Testis (tissue), 3 donors: ENCODE data around the gene HOXC11. TPM values are rescaled to one million over a fixed set of nuclear protein-coding genes. Genes with fewer than 3 reads are reported as not detected.

ENCODE experiments used
- DNase-seq: peaks from one replicate; pipeline ENCODE4 v3.0.0-alpha.2; 2019
- H3K27ac ChIP-seq, 2 donors: fragments of 200-600 bp; sonication (generic); one replicate each; pipeline ENCODE4 v1.5.1; 2019
- H3K27me3 ChIP-seq: fragments of 200-600 bp; sonication (generic); one replicate; pipeline ENCODE4 v1.5.1; 2019
- H3K36me3 ChIP-seq: fragments of 200-600 bp; sonication (generic); one replicate; pipeline ENCODE4 v1.5.1; 2017; ENCODE audit warnings: low read depth; ENCODE audit errors: missing control alignments
- H3K4me1 ChIP-seq: fragments of 200-600 bp; sonication (generic); one replicate; pipeline ENCODE4 v1.5.1; 2019
- H3K4me3 ChIP-seq, 2 donors: fragments of 200-600 bp; sonication (generic); one replicate each; pipeline ENCODE4 v1.5.1; 2017 to 2019
- H3K9me3 ChIP-seq: fragments of 200-600 bp; sonication (generic); one replicate; pipeline ENCODE4 v1.5.1; 2017
- CTCF ChIP-seq, 3 experiments: fragments of 450-650 bp in 2 of 3; fragments of 200-600 bp in 1 of 3; sonication (generic) in 1 of 3; IDR thresholded peaks; one replicate each; pipeline ENCODE4 v1.5.1; 2016 to 2019; ENCODE audit warnings: antibody characterized with exemption in 3 of 3, mild to moderate bottlenecking in 2 of 3, moderate library complexity in 1 of 3
- POLR2A ChIP-seq: fragments of 450-650 bp; IDR thresholded peaks from one replicate; pipeline ENCODE4 v1.6.1; 2017; ENCODE audit warnings: antibody characterized with exemption, mild to moderate bottlenecking, moderate library complexity
- WGBS, 2 donors: methylation state at CpG; one replicate each; pipeline ENCODE4 v1.1.5; 2018; 5-methylcytosine and 5-hydroxymethylcytosine counted together
- intact Hi-C: fragments of 100-400 bp; cut with DNase I; formaldehyde crosslinking; loops from one replicate; pipeline ENCODE4 v1.15.1; 2023; ENCODE audit warnings: low total_unique reads
- polyA plus RNA-seq: library from polyadenylated mRNA; stranded (reverse); fragments of 350-450 nt; fragmentation: Illumina TruSeq; extraction: RNeasy Lipid Tissue Mini Kit (QIAGEN cat#74804); gene quantifications from one replicate; pipeline ENCODE4 v1.2.3, GENCODE V29; 2014; ENCODE audit warnings: low read depth, low replicate concordance; ENCODE audit not compliant: insufficient read depth
- total RNA-seq, 2 donors: library from RNA; depleted of rRNA; stranded (reverse); fragments of >200 nt; gene quantifications; one replicate each; pipeline ENCODE4 v1.2.3, GENCODE V29; 2016

Gene HOXC11
- total and polyA plus RNA-seq, 3 donors from 2014 or later = 0.18 to 1.1 (median 0.25) TPM

- H3K4me1 ChIP-seq = peaks cover 19% of the 10 kb centered on the region
- no peaks in the 10 kb centered on the region for H3K36me3 ChIP-seq
- no peaks in the 10 kb centered on the region for H3K27me3 ChIP-seq
- no peak for DNase-seq
- intact Hi-C loops = loop anchor here (10.0 kb wide), 1 partner anchor 209 kb away; no protein-coding TSS in a partner anchor
- H3K27ac ChIP-seq = no peak overlapping the region
- H3K9me3 ChIP-seq = no peaks in the 10 kb centered on the region
- WGBS, 2 donors = 32 to 34% methylated on average over 17 of the region's 17 CpGs
- H3K4me3 ChIP-seq = no peak overlapping the region
- TF ChIP-seq CTCF (IDR thresholded peaks at IDR 0.05) (no peak), POLR2A (no peak)
Measured at GRCh38 chr12:53983568-53983949, 10.6 kb downstream of the HOXC11 start.

- 9 to 19% methylated on average over 25 to 30 of the region's 30 CpGs for WGBS, 2 donors
- H3K9me3 ChIP-seq = no peaks in the 10 kb centered on the region
- H3K4me1 ChIP-seq = peaks cover 19% of the 10 kb centered on the region
- H3K27ac ChIP-seq = no peak overlapping the region
- TF ChIP-seq POLR2A (no peak), CTCF (IDR thresholded peaks at IDR 0.05) (no peak)
- no peak for DNase-seq
- intact Hi-C loops = loop anchor here (10.0 kb wide), 1 partner anchor 209 kb away; no protein-coding TSS in a partner anchor
- H3K36me3 ChIP-seq = no peaks in the 10 kb centered on the region
- no peak overlapping the region for H3K4me3 ChIP-seq
- H3K27me3 ChIP-seq = no peaks in the 10 kb centered on the region
Measured at GRCh38 chr12:53983950-53984572, 11.1 kb downstream of the HOXC11 start.

GRCh38 chr12:53984901-53985691 is 12.2 kb downstream of the HOXC11 start, which contains the start of gene HOXC10:
HOXC10 (plus strand) TSS chr12:53985146; CDS start chr12:53985260, 114 bp downstream.
- H3K4me3 ChIP-seq = peak within 1 kb of the TSS; percentile 39 to 61
- H3K27me3 ChIP-seq = no peaks in the 10 kb centered on the region
- TF ChIP-seq POLR2A (no peak), CTCF (IDR thresholded peaks at IDR 0.05) (peak; percentile 39 to 91 (median 80))
- peak; percentile 97 for DNase-seq
- no peak within 1 kb of the TSS for H3K27ac ChIP-seq
- H3K9me3 ChIP-seq = no peaks in the 10 kb centered on the region
- intact Hi-C loops = loop anchor here (5.0 to 10.0 kb wide), 2 partner anchors 210 to 217 kb away; no protein-coding TSS in a partner anchor
- 3% methylated on average over 44 to 55 of the region's 55 CpGs for WGBS, 2 donors
- no peaks in the 10 kb centered on the region for H3K36me3 ChIP-seq
- H3K4me1 ChIP-seq = peaks cover 19% of the 10 kb centered on the region

GRCh38 chr12:53985692-53985993 is 12.7 kb downstream of the HOXC11 start:
- WGBS, 2 donors = 0 to 5% methylated on average over 3 to 21 of the region's 21 CpGs
- no peaks in the 10 kb centered on the region for H3K36me3 ChIP-seq
- no peak for DNase-seq
- intact Hi-C loops = loop anchor here (5.0 to 10.0 kb wide), 2 partner anchors 211 to 217 kb away; no protein-coding TSS in a partner anchor
- TF ChIP-seq POLR2A = no peak
- TF ChIP-seq CTCF (IDR thresholded peaks at IDR 0.05) = no peak
- H3K4me1 ChIP-seq = peaks cover 19% of the 10 kb centered on the region
- no peak overlapping the region for H3K27ac ChIP-seq
- no peaks in the 10 kb centered on the region for H3K27me3 ChIP-seq
- no peaks in the 10 kb centered on the region for H3K9me3 ChIP-seq
- H3K4me3 ChIP-seq = peak overlapping the region; percentile 39 to 61
